OCI-LY7 (cell line): Measurements from ENCODE around the gene MALRD1. TPM values are rescaled to one million over a fixed set of nuclear protein-coding genes. Genes with fewer than 3 reads are reported as not detected.

Source experiments
- BruUV-seq: library from RNA; stranded (reverse); fragments of 400-500 nt; replicated peaks from 2 replicates; lab custom pipeline; 2021; lab: Mats Ljungman, UMichigan
- CTCF ChIA-PET: fragments of 300-600 bp; sonication (Branson Sonifier 250); formaldehyde crosslinking; loops from one replicate; lab custom pipeline; 2022; ENCODE audit warnings: antibody characterized with exemption; ENCODE audit not compliant: unreplicated experiment; lab: Charles Lee
- POLR2A ChIA-PET: fragments of 300-600 bp; sonication (Branson Sonifier 250); formaldehyde crosslinking; loops from one replicate; lab custom pipeline; 2022; ENCODE audit warnings: antibody characterized with exemption; lab: Charles Lee
- DNase-seq: peaks from one replicate; pipeline ENCODE4 v3.0.0-alpha.2; 2015; ENCODE audit warnings: low spot score
- H2AFZ ChIP-seq: fragments of 200-600 bp; sonication (generic), shearing (Covaris generic); 2 replicates; pipeline ENCODE4 v1.6.1; 2014; ENCODE audit warnings: mild to moderate bottlenecking, antibody characterized with exemption, low read length, moderate library complexity
- H3K27ac ChIP-seq: fragments of 200-600 bp; sonication (generic); 2 replicates; pipeline ENCODE4 v1.5.1; 2014; ENCODE audit warnings: mixed run types, low read depth, mild to moderate bottlenecking, moderate library complexity, low read length, inconsistent platforms; ENCODE audit not compliant: poor library complexity, severe bottlenecking
- H3K36me3 ChIP-seq: fragments of 200-600 bp; sonication (generic); 2 replicates; pipeline ENCODE4 v1.6.1; 2014; ENCODE audit warnings: mild to moderate bottlenecking, antibody characterized with exemption, low read length, moderate library complexity, mixed read lengths; ENCODE audit not compliant: insufficient read depth
- H3K4me1 ChIP-seq: fragments of 200-600 bp; sonication (generic); 2 replicates; pipeline ENCODE4 v1.5.1; 2014; ENCODE audit warnings: mild to moderate bottlenecking, low read length; ENCODE audit not compliant: insufficient read depth, poor library complexity, severe bottlenecking
- H3K4me2 ChIP-seq: fragments of 200-600 bp; sonication (generic); 2 replicates; pipeline ENCODE4 v1.6.1; 2014; ENCODE audit warnings: mild to moderate bottlenecking, low read length
- H3K4me3 ChIP-seq: fragments of 200-600 bp; sonication (generic); 2 replicates; pipeline ENCODE4 v1.5.1; 2014; ENCODE audit warnings: mild to moderate bottlenecking, low read depth, low read length; ENCODE audit not compliant: poor library complexity, severe bottlenecking
- H3K79me2 ChIP-seq: fragments of 200-600 bp; sonication (generic); 2 replicates; pipeline ENCODE4 v1.6.1; 2016; ENCODE audit warnings: low read depth, mild to moderate bottlenecking, low read length, moderate library complexity, mixed read lengths; ENCODE audit not compliant: insufficient read depth
- H3K9me2 ChIP-seq: fragments of 200-600 bp; sonication (generic); 2 replicates; pipeline ENCODE4 v1.6.1; 2016; ENCODE audit warnings: mild to moderate bottlenecking, low read length, mixed read lengths; ENCODE audit not compliant: insufficient read depth
- H3K9me3 ChIP-seq: fragments of 200-600 bp; sonication (generic); 2 replicates; pipeline ENCODE4 v1.6.1; 2014; ENCODE audit warnings: mild to moderate bottlenecking, mixed run types, low read length, mixed read lengths
- H4K20me1 ChIP-seq: fragments of 200-600 bp; sonication (generic); 2 replicates; pipeline ENCODE4 v1.6.1; 2014; ENCODE audit warnings: mild to moderate bottlenecking, antibody characterized with exemption, low read length, moderate library complexity, mixed read lengths; ENCODE audit not compliant: insufficient read depth
- CTCF ChIP-seq: fragments of 200-600 bp; sonication (generic); conservative IDR thresholded peaks from 2 replicates; pipeline ENCODE4 v1.5.1; 2014; ENCODE audit warnings: mild to moderate bottlenecking, antibody characterized with exemption, low read length, moderate library complexity, mixed read lengths
- EZH2phosphoT487 ChIP-seq: fragments of 200-600 bp; sonication (generic); IDR thresholded peaks from 2 replicates; pipeline ENCODE4 v1.6.1; 2018; ENCODE audit warnings: low read depth, borderline replicate concordance, mild to moderate bottlenecking, mixed run types, antibody characterized with exemption, low read length, moderate library complexity, mixed read lengths
- intact Hi-C: fragments of 100-400 bp; cut with micrococcal nuclease; formaldehyde crosslinking; loops from one replicate; pipeline ENCODE4 v1.10.0; 2022; ENCODE audit not compliant: unreplicated experiment
- total RNA-seq, 2 experiments: library from RNA; depleted of rRNA in 1 of 2; stranded (reverse); fragments of >200 nt in 1 of 2; shearing (Covaris generic) in 1 of 2; gene quantifications; 2 replicates each; pipeline ENCODE4 v1.2.3, GENCODE V29; 2014 to 2022

MALRD1 gene
- total RNA-seq, 2 experiments from 2014 or later = not detected

GRCh38 chr10:19656420-19657042, 607.9 kb downstream of the MALRD1 start:
- no peaks in the 10 kb centered on the region for H3K36me3 ChIP-seq
- POLR2A ChIA-PET = interaction anchor here (0.8 kb wide), 1 partner anchor 943 kb away, joined by 3 read pairs; no protein-coding TSS in a partner anchor
- no peak overlapping the region for H2AFZ ChIP-seq
- no peak overlapping the region for H3K27ac ChIP-seq
- no peaks in the 10 kb centered on the region for H4K20me1 ChIP-seq
- H3K4me1 ChIP-seq = no peaks in the 10 kb centered on the region
- CTCF ChIA-PET = no interaction called here
- TF ChIP-seq EZH2phosphoT487 (no peak), CTCF (no peak)
- no peak overlapping the region for H3K4me2 ChIP-seq
- H3K9me2 ChIP-seq = no peaks in the 10 kb centered on the region
- H3K4me3 ChIP-seq = no peak overlapping the region
- no peaks in the 10 kb centered on the region for H3K9me3 ChIP-seq
- no TSS peak for BruUV-seq
- H3K79me2 ChIP-seq = no peaks in the 10 kb centered on the region
- intact Hi-C loops = no loop called here
- DNase-seq = no peak

GRCh38 chr10:19658131-19658530, 609.5 kb downstream of the MALRD1 start:
- Histone ChIP-seq H3K4me3 (no peak overlapping the region), H2AFZ (no peak overlapping the region), H3K4me2 (no peak overlapping the region), H3K9me3 (no peaks in the 10 kb centered on the region), H3K27ac (no peak overlapping the region), H3K9me2 (no peaks in the 10 kb centered on the region), H3K79me2 (no peaks in the 10 kb centered on the region), H3K36me3 (no peaks in the 10 kb centered on the region), H4K20me1 (no peaks in the 10 kb centered on the region), H3K4me1 (no peaks in the 10 kb centered on the region)
- ChIA-PET POLR2A (no interaction called here), CTCF (no interaction called here)
- intact Hi-C loops = no loop called here
- DNase-seq = no peak
- no TSS peak for BruUV-seq
- TF ChIP-seq CTCF (no peak), EZH2phosphoT487 (no peak)

GRCh38 chr10:19658622-19659233, 610.1 kb downstream of the MALRD1 start:
- no peaks in the 10 kb centered on the region for H3K9me2 ChIP-seq
- no peak overlapping the region for H2AFZ ChIP-seq
- H3K36me3 ChIP-seq = no peaks in the 10 kb centered on the region
- TF ChIP-seq CTCF = no peak
- no peak for TF ChIP-seq EZH2phosphoT487
- intact Hi-C loops = no loop called here
- no peaks in the 10 kb centered on the region for H4K20me1 ChIP-seq
- H3K9me3 ChIP-seq = no peaks in the 10 kb centered on the region
- no peak overlapping the region for H3K27ac ChIP-seq
- H3K79me2 ChIP-seq = no peaks in the 10 kb centered on the region
- DNase-seq = no peak
- H3K4me3 ChIP-seq = no peak overlapping the region
- ChIA-PET POLR2A (no interaction called here), CTCF (no interaction called here)
- no TSS peak for BruUV-seq
- no peak overlapping the region for H3K4me2 ChIP-seq
- H3K4me1 ChIP-seq = no peaks in the 10 kb centered on the region
